Liver (tissue), 9 donors: Measurements from ENCODE around the gene NR1I3. TPM values are rescaled to one million over a fixed set of nuclear protein-coding genes. Genes with fewer than 3 reads are reported as not detected.

Source experiments
- DNase-seq: peaks from one replicate; pipeline ENCODE4 v3.0.0-alpha.2; 2017; ENCODE audit warnings: low spot score
- H3K27ac ChIP-seq, 2 donors: one replicate each; pipeline ENCODE4 v1.7.0; 2013; ENCODE audit warnings: inconsistent platforms in 2 of 2, low read length in 2 of 2, control low read depth in 1 of 2, low read depth in 1 of 2, mild to moderate bottlenecking in 1 of 2
- H3K27me3 ChIP-seq, 4 donors: one replicate each; pipeline versions ENCODE4 v1.6.1 to v1.7.0; 2013; ENCODE audit warnings: low read length in 3 of 4, inconsistent platforms in 1 of 4, mild to moderate bottlenecking in 1 of 4, moderate library complexity in 1 of 4; ENCODE audit not compliant: control insufficient read depth in 4 of 4, insufficient read depth in 4 of 4
- H3K36me3 ChIP-seq, 4 donors: one replicate each; pipeline versions ENCODE4 v1.6.1 to v1.7.0; 2013; ENCODE audit warnings: low read length in 3 of 4, mild to moderate bottlenecking in 3 of 4, low read depth in 1 of 4, moderate library complexity in 1 of 4; ENCODE audit not compliant: control insufficient read depth in 4 of 4, insufficient read depth in 3 of 4
- H3K4me1 ChIP-seq, 4 donors: one replicate each; pipeline versions ENCODE4 v1.6.1 to v1.7.0; 2013; ENCODE audit warnings: low read length in 3 of 4, mild to moderate bottlenecking in 3 of 4, moderate library complexity in 1 of 4; ENCODE audit not compliant: control insufficient read depth in 4 of 4, insufficient read depth in 4 of 4
- H3K4me3 ChIP-seq, 3 donors: one replicate each; pipeline versions ENCODE4 v1.6.1 to v1.7.0; 2013; ENCODE audit warnings: low read length in 3 of 3, control low read depth in 1 of 3, low read depth in 1 of 3, mild to moderate bottlenecking in 1 of 3
- H3K9ac ChIP-seq, 2 donors: one replicate each; pipeline ENCODE4 v1.7.0; 2013; ENCODE audit warnings: low read length in 2 of 2, mild to moderate bottlenecking in 2 of 2, moderate library complexity in 2 of 2, control low read depth in 1 of 2, low read depth in 1 of 2
- H3K9me3 ChIP-seq, 4 donors: one replicate each; pipeline versions ENCODE4 v1.6.1 to v1.7.0; 2013; ENCODE audit warnings: low read length in 3 of 4; ENCODE audit not compliant: control insufficient read depth in 4 of 4
- EGR1 ChIP-seq, 2 donors: IDR thresholded peaks; 2 replicates each; pipeline ENCODE4 v1.6.1; 2016 to 2018; ENCODE audit warnings: antibody characterized with exemption in 2 of 2, low read depth in 2 of 2
- FOXA1 ChIP-seq: IDR thresholded peaks from 2 replicates; pipeline ENCODE4 v1.6.1; 2016; ENCODE audit warnings: antibody characterized with exemption
- FOXA2 ChIP-seq: IDR thresholded peaks from 2 replicates; pipeline ENCODE4 v1.6.1; 2016; ENCODE audit warnings: antibody characterized with exemption
- GABPA ChIP-seq, 2 donors: IDR thresholded peaks in 1 of 2; conservative IDR thresholded peaks in 1 of 2; 2 replicates each; pipeline ENCODE4 v1.6.1; 2016; ENCODE audit warnings: antibody characterized with exemption in 2 of 2, mild to moderate bottlenecking in 1 of 2, moderate library complexity in 1 of 2
- HNF4A ChIP-seq, 2 donors: conservative IDR thresholded peaks; 2 replicates each; pipeline ENCODE4 v1.6.1; 2016; ENCODE audit warnings: antibody characterized with exemption in 2 of 2, mild to moderate bottlenecking in 2 of 2
- HNF4G ChIP-seq: IDR thresholded peaks from 2 replicates; pipeline ENCODE4 v1.6.1; 2016; ENCODE audit warnings: antibody characterized with exemption
- JUND ChIP-seq, 2 donors: IDR thresholded peaks; 2 replicates each; pipeline ENCODE4 v1.6.1; 2016; ENCODE audit warnings: antibody characterized with exemption in 2 of 2
- NR2F2 ChIP-seq: IDR thresholded peaks from 2 replicates; pipeline ENCODE4 v1.6.1; 2016; ENCODE audit warnings: antibody characterized with exemption
- RAD21 ChIP-seq, 2 donors: IDR thresholded peaks; 2 replicates each; pipeline ENCODE4 v1.6.1; 2016; ENCODE audit warnings: antibody characterized with exemption in 2 of 2, mild to moderate bottlenecking in 2 of 2
- RXRA ChIP-seq, 2 donors: IDR thresholded peaks; 2 replicates each; pipeline ENCODE4 v1.6.1; 2017 to 2018; ENCODE audit warnings: antibody characterized with exemption in 2 of 2, mild to moderate bottlenecking in 1 of 2
- TAF1 ChIP-seq: conservative IDR thresholded peaks from 2 replicates; pipeline ENCODE4 v1.6.1; 2016; ENCODE audit warnings: antibody characterized with exemption, mild to moderate bottlenecking
- WGBS: extraction: QIAGEN DNeasy Blood & Tissue Kit; methylation state at CpG from one replicate; pipeline ENCODE4 v1.1.7; 2013; 5-methylcytosine and 5-hydroxymethylcytosine counted together
- polyA plus RNA-seq, 2 donors: library from polyadenylated mRNA; stranded (reverse) in 1 of 2; unstranded in 1 of 2; fragments of 200-250 nt in 1 of 2; fragments of >200 nt in 1 of 2; fragmentation: Nextera tagmentation in 1 of 2; extraction: Ambion mirVana in 1 of 2; gene quantifications; one replicate each; pipeline versions ENCODE4 v1.2.1 to v1.2.3, GENCODE V29; 2013 to 2015
- total RNA-seq, 2 donors: library from RNA; depleted of rRNA; stranded (reverse); fragments of >200 nt; gene quantifications; one replicate each; pipeline ENCODE4 v1.2.3, GENCODE V29; 2014
- TF ChIP-seq, protein P1 (sequence below): IDR thresholded peaks from 2 replicates; pipeline ENCODE4 v1.6.1; 2016; ENCODE audit warnings: antibody characterized with exemption
- TF ChIP-seq, protein P2 (sequence below): fragments of 150-350 bp; IDR thresholded peaks from 2 replicates; pipeline ENCODE4 v1.5.1; 2017; ENCODE audit warnings: improper control_type of control experiment, low read depth, low read length; ENCODE audit not compliant: missing input control
- TF ChIP-seq, protein P3 (sequence below): IDR thresholded peaks from 2 replicates; pipeline ENCODE4 v1.6.1; 2016; ENCODE audit warnings: antibody characterized with exemption
- TF ChIP-seq, protein P4 (sequence below): IDR thresholded peaks from 2 replicates; pipeline ENCODE4 v1.6.1; 2016; ENCODE audit warnings: antibody characterized with exemption, mild to moderate bottlenecking
- TF ChIP-seq, protein P5 (sequence below): IDR thresholded peaks from 2 replicates; pipeline ENCODE4 v1.6.1; 2016; ENCODE audit warnings: antibody characterized with exemption
- donor health status: healthy.
- donor health status: healthy.
- donor health status: healthy.
- donor health status: healthy.
- donor health status: healthy.

Gene NR1I3
- total and polyA plus RNA-seq, 4 donors, result 10.4 to 128 (median 47.7) TPM

DNA sequence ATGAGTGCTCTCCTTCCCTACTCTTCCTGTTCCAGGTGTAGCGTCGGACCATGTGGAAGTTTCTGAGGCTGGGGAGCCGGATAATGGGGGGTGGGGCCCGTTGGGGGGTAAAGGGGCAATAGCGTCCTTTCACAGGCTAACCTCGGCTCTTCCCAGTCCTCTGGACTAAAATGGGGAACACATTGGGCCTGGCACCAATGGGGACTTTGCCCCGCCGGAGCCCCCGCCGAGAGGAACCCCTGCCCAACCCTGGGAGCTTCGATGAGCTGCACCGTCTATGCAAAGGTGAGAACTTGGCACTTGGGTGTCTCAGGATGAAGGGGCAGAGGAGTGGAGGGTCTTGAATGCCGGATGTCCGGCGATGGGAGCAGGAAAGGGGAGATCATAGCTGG, 11.7 kb downstream of the NR1I3 start:
- Histone ChIP-seq H3K4me1 (peaks cover 0 to 51% (median 25%) of the 10 kb centered on the region in 4 donors), H3K36me3 (peaks cover 4 to 23% (median 18%) of the 10 kb centered on the region in 4 donors), H3K9me3 (no peaks in the 10 kb centered on the region), H3K9ac (peak overlapping the region; percentile 24 to 26), H3K27ac (peak overlapping the region; percentile 86 to 87), H3K4me3 (peak overlapping the region; percentile 59 to 72 (median 64)), H3K27me3 (no peaks in the 10 kb centered on the region)
- TF ChIP-seq TAF1 (no peak), JUND (IDR thresholded peaks at IDR 0.05) (no peak), HNF4A (conservative IDR thresholded peaks at IDR 0.05) (no peak), FOXA1 (no peak), NR2F2 (no peak), RAD21 (IDR thresholded peaks at IDR 0.05) (no peak)
- TF ChIP-seq, protein P1, sequence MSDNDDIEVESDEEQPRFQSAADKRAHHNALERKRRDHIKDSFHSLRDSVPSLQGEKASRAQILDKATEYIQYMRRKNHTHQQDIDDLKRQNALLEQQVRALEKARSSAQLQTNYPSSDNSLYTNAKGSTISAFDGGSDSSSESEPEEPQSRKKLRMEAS, result no peak
- TF ChIP-seq, protein P2, sequence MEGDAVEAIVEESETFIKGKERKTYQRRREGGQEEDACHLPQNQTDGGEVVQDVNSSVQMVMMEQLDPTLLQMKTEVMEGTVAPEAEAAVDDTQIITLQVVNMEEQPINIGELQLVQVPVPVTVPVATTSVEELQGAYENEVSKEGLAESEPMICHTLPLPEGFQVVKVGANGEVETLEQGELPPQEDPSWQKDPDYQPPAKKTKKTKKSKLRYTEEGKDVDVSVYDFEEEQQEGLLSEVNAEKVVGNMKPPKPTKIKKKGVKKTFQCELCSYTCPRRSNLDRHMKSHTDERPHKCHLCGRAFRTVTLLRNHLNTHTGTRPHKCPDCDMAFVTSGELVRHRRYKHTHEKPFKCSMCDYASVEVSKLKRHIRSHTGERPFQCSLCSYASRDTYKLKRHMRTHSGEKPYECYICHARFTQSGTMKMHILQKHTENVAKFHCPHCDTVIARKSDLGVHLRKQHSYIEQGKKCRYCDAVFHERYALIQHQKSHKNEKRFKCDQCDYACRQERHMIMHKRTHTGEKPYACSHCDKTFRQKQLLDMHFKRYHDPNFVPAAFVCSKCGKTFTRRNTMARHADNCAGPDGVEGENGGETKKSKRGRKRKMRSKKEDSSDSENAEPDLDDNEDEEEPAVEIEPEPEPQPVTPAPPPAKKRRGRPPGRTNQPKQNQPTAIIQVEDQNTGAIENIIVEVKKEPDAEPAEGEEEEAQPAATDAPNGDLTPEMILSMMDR, result no peak
- TF ChIP-seq, protein P3, sequence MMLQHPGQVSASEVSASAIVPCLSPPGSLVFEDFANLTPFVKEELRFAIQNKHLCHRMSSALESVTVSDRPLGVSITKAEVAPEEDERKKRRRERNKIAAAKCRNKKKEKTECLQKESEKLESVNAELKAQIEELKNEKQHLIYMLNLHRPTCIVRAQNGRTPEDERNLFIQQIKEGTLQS, result no peak
- TF ChIP-seq, protein P4, sequence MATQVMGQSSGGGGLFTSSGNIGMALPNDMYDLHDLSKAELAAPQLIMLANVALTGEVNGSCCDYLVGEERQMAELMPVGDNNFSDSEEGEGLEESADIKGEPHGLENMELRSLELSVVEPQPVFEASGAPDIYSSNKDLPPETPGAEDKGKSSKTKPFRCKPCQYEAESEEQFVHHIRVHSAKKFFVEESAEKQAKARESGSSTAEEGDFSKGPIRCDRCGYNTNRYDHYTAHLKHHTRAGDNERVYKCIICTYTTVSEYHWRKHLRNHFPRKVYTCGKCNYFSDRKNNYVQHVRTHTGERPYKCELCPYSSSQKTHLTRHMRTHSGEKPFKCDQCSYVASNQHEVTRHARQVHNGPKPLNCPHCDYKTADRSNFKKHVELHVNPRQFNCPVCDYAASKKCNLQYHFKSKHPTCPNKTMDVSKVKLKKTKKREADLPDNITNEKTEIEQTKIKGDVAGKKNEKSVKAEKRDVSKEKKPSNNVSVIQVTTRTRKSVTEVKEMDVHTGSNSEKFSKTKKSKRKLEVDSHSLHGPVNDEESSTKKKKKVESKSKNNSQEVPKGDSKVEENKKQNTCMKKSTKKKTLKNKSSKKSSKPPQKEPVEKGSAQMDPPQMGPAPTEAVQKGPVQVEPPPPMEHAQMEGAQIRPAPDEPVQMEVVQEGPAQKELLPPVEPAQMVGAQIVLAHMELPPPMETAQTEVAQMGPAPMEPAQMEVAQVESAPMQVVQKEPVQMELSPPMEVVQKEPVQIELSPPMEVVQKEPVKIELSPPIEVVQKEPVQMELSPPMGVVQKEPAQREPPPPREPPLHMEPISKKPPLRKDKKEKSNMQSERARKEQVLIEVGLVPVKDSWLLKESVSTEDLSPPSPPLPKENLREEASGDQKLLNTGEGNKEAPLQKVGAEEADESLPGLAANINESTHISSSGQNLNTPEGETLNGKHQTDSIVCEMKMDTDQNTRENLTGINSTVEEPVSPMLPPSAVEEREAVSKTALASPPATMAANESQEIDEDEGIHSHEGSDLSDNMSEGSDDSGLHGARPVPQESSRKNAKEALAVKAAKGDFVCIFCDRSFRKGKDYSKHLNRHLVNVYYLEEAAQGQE, result no peak
- WGBS, result 3% methylated on average over 15 of the region's 15 CpGs
- no peak for DNase-seq

DNA sequence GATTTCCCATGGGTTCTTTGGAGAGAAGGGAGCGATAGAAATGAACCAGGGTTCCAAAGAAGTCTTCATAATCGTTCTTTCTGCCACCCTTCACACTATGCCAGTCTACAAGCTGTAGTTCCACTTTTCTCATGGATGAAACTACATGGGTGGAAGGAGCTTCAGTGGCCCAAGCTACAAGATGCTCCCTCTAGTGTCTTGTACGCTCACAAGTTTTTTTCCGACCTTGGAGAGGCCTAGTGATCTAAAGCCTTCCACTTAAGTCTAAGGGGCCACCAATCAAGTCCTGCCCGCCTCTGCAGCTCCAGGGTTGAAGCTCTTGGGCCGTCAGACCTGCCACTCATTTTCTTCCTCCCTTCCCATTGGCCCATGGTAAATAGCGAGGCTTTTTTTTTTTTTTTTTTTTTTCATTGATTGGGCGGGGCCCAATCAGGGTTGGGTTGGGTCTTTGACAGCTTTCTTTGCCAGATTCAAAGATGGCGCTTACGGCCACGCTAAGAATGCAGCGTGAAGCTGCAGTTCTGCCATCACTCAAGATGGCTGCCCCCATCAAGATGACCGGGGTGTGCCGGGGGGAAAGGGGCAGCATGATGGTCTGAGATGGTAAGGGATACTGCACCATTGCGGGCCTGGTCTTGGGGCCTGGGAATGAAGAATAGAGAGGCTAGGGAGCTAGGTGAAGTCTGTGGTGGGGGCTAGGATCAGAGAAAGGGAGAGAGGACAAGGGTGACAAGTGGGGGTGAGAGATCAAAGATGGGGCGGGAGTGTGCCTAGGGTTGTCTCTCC, 12.3 kb downstream of the NR1I3 start, which contains the start of gene TOMM40L:
TOMM40L (plus strand) TSS at position 527 of the 786 bp plus-strand sequence. CDS start 430 bp downstream, outside the sequence.
- peak within 1 kb of the TSS; percentile 86 to 87 for H3K27ac ChIP-seq
- H3K4me1 ChIP-seq, result peaks cover 0 to 51% (median 26%) of the 10 kb centered on the region in 4 donors
- H3K36me3 ChIP-seq, result peaks cover 4 to 20% (median 12%) of the 10 kb centered on the region in 4 donors
- peak within 1 kb of the TSS; percentile 24 to 26 for H3K9ac ChIP-seq
- no peaks in the 10 kb centered on the region for H3K27me3 ChIP-seq
- H3K4me3 ChIP-seq, result peak within 1 kb of the TSS; percentile 59 to 72 (median 64)
- 2% methylated on average over 16 of the region's 16 CpGs for WGBS
- no peaks in the 10 kb centered on the region for H3K9me3 ChIP-seq
- DNase-seq, result peak; percentile 81
- peak; percentile 61 for TF ChIP-seq FOXA1
- TF ChIP-seq EGR1 (IDR thresholded peaks at IDR 0.05; ENCODE audit: low read depth in 2 of 2), result no peak
- TF ChIP-seq RAD21 (IDR thresholded peaks at IDR 0.05), result peak; percentile 76 to 80
- TF ChIP-seq JUND (IDR thresholded peaks at IDR 0.05), result peak in 1 of 2 donors; percentile 67
- TF ChIP-seq, protein P5, sequence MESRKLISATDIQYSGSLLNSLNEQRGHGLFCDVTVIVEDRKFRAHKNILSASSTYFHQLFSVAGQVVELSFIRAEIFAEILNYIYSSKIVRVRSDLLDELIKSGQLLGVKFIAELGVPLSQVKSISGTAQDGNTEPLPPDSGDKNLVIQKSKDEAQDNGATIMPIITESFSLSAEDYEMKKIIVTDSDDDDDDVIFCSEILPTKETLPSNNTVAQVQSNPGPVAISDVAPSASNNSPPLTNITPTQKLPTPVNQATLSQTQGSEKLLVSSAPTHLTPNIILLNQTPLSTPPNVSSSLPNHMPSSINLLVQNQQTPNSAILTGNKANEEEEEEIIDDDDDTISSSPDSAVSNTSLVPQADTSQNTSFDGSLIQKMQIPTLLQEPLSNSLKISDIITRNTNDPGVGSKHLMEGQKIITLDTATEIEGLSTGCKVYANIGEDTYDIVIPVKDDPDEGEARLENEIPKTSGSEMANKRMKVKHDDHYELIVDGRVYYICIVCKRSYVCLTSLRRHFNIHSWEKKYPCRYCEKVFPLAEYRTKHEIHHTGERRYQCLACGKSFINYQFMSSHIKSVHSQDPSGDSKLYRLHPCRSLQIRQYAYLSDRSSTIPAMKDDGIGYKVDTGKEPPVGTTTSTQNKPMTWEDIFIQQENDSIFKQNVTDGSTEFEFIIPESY, result peak; percentile 52
- peak in 1 of 2 donors; percentile 26 for TF ChIP-seq GABPA (IDR thresholded peaks at IDR 0.05 in 1 of 2, conservative IDR thresholded peaks at IDR 0.05 in 1 of 2)
- peak; percentile 30 for TF ChIP-seq NR2F2
- TF ChIP-seq HNF4G, result peak; percentile 21
- TF ChIP-seq RXRA (IDR thresholded peaks at IDR 0.05), result peak; percentile 52 to 69
- peak; percentile 52 for TF ChIP-seq HNF4A (conservative IDR thresholded peaks at IDR 0.05)
- TF ChIP-seq FOXA2, result no peak
- TF ChIP-seq, protein P3, result no peak
- TF ChIP-seq TAF1, result peak; percentile 58
- TF ChIP-seq, protein P2, result peak; percentile 37
- TF ChIP-seq, protein P1, result no peak
